SH-SY5Y (cell line): ENCODE results near the gene ACSBG1.

Source experiments
- GATA2 ChIP-seq: IDR thresholded peaks from 2 replicates; pipeline ENCODE4 v1.6.1; 2011; ENCODE audit warnings: mild to moderate bottlenecking, low read depth, low read length
- GATA3 ChIP-seq: IDR thresholded peaks from 2 replicates; pipeline ENCODE4 v1.6.1; 2011; ENCODE audit warnings: low read depth, mild to moderate bottlenecking, low read length, moderate library complexity

DNA sequence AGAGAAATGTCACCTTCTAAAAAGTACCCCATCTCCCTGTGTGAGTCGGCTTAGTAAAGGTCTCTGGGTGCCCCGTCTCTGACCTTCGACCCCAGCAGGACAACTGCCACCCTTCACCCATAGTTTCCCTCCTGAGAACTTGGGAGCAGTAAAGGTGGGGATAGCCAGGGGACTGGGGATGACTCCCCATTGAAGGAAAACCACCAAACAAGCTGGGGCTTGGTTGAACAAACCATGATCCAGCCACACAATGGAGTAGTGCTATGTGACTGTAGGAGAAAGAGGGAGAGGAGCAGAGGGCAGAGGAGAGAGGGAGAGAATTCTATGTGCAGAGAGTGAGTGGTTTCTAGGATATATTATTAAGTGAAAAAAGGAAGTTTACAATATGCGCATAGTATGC lies 51.5 kb downstream of the ACSBG1 start:
- TF ChIP-seq GATA2 (no peak), GATA3 (no peak)
